Measurements from ENCODE around the gene MYO5C. TPM values are rescaled to one million over a fixed set of nuclear protein-coding genes. Genes with fewer than 3 reads are reported as not detected.

The MYO5C gene
- total and polyA plus RNA-seq, 10 of the 15 experiments (the other 5 are each of a cell fraction or from before 2014, with no cell fraction given): 0.29 to 1.3 (median 0.75) TPM

DNA sequence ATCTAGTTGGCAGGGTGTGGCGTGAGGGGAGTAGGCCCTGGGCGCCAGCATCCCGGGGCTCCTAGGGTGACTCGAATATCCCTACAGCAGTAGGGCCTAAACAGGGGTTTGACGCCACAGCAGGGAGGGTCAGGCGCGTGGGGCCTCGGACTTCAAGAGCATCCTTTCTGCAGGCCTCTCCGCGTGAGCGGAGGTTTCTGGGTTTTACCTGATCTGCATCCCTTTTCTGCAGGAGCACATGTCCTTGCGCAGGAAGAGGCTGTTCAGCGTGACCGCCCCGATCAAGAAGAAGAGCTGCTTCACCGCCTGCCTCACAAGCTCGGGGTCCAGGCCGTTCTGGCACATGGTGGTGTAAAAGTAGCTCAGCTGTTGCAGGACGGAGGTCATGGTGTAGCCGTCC is 90.9 kb downstream of the MYO5C start:
- BruUV-seq (replicated peaks): no TSS peak
- no peaks in the 10 kb centered on the region; a peak in 1 of 4 replicates for H3K36me3 ChIP-seq (ENCODE audit: control insufficient read depth in 2 of 2, insufficient read depth in 2 of 2, low read length in 1 of 2)
- POLR2A ChIA-PET: no interaction called here
- SMC1A ChIA-PET (ENCODE audit: uncharacterized antibody, unreplicated experiment): interaction anchor here (0.7 to 1.5 kb wide), 2 partner anchors 17 to 21 kb away, joined by 3 to 4 read pairs; no protein-coding TSS in a partner anchor
- 94% methylated on average over 20 of the region's 20 CpGs for WGBS (ENCODE audit: insufficient coverage, insufficient replicate concordance, low lambda C conversion rate, missing lambda C conversion rate)
- intact Hi-C loops (cut with micrococcal nuclease; ENCODE audit: unreplicated experiment) (loop anchor here (5.0 kb wide), 1 partner anchor 317 kb away; no protein-coding TSS in a partner anchor), in situ Hi-C loops (cut with MboI) (no loop called here)
- H3K4me2 ChIP-seq (ENCODE audit: control insufficient read depth, insufficient read depth): no peak overlapping the region
- H3K9me3 ChIP-seq (replicated peaks; ENCODE audit: control insufficient read depth, insufficient read depth, low read length): no peaks in the 10 kb centered on the region
- no peaks in the 10 kb centered on the region for H3K4me1 ChIP-seq (ENCODE audit: control insufficient read depth, insufficient read depth, low read length)
- TF ChIP-seq POLR2AphosphoS2 (IDR thresholded peaks at IDR 0.05; ENCODE audit: low read depth, low read length): no peak
- TF ChIP-seq NR2C1 (IDR thresholded peaks at IDR 0.05): no peak
- TF ChIP-seq, protein P1, sequence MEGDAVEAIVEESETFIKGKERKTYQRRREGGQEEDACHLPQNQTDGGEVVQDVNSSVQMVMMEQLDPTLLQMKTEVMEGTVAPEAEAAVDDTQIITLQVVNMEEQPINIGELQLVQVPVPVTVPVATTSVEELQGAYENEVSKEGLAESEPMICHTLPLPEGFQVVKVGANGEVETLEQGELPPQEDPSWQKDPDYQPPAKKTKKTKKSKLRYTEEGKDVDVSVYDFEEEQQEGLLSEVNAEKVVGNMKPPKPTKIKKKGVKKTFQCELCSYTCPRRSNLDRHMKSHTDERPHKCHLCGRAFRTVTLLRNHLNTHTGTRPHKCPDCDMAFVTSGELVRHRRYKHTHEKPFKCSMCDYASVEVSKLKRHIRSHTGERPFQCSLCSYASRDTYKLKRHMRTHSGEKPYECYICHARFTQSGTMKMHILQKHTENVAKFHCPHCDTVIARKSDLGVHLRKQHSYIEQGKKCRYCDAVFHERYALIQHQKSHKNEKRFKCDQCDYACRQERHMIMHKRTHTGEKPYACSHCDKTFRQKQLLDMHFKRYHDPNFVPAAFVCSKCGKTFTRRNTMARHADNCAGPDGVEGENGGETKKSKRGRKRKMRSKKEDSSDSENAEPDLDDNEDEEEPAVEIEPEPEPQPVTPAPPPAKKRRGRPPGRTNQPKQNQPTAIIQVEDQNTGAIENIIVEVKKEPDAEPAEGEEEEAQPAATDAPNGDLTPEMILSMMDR (IDR thresholded peaks at IDR 0.05 in 2 of 3, conservative IDR thresholded peaks at IDR 0.05 in 1 of 3; ENCODE audit: control insufficient read depth in 2 of 3, extremely low read depth in 1 of 3, insufficient read depth in 1 of 3, low read depth in 3 of 3, low read length in 3 of 3): no peak
- no peak for TF ChIP-seq BHLHE40 (IDR thresholded peaks at IDR 0.05; ENCODE audit: borderline replicate concordance in 1 of 2, low read depth in 2 of 2, low read length in 1 of 2)
- TF ChIP-seq RBBP5 (conservative IDR thresholded peaks at IDR 0.05): no peak
- TF ChIP-seq MEF2A (IDR thresholded peaks at IDR 0.05; ENCODE audit: insufficient read depth, low read depth, low read length): no peak
- TF ChIP-seq CHD4 (IDR thresholded peaks at IDR 0.05): no peak
- no peak for TF ChIP-seq NFYB (IDR thresholded peaks at IDR 0.05; ENCODE audit: insufficient read depth, low read depth, low read length)
- TF ChIP-seq ASH2L (IDR thresholded peaks at IDR 0.05; ENCODE audit: borderline replicate concordance, low read depth): no peak
- TF ChIP-seq, protein P2, sequence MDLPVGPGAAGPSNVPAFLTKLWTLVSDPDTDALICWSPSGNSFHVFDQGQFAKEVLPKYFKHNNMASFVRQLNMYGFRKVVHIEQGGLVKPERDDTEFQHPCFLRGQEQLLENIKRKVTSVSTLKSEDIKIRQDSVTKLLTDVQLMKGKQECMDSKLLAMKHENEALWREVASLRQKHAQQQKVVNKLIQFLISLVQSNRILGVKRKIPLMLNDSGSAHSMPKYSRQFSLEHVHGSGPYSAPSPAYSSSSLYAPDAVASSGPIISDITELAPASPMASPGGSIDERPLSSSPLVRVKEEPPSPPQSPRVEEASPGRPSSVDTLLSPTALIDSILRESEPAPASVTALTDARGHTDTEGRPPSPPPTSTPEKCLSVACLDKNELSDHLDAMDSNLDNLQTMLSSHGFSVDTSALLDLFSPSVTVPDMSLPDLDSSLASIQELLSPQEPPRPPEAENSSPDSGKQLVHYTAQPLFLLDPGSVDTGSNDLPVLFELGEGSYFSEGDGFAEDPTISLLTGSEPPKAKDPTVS (IDR thresholded peaks at IDR 0.05; ENCODE audit: low read depth, low read length): no peak
- no peak for TF ChIP-seq SIX5 (IDR thresholded peaks at IDR 0.05; ENCODE audit: low read depth, low read length, severe bottlenecking)
- TF ChIP-seq, protein P3, sequence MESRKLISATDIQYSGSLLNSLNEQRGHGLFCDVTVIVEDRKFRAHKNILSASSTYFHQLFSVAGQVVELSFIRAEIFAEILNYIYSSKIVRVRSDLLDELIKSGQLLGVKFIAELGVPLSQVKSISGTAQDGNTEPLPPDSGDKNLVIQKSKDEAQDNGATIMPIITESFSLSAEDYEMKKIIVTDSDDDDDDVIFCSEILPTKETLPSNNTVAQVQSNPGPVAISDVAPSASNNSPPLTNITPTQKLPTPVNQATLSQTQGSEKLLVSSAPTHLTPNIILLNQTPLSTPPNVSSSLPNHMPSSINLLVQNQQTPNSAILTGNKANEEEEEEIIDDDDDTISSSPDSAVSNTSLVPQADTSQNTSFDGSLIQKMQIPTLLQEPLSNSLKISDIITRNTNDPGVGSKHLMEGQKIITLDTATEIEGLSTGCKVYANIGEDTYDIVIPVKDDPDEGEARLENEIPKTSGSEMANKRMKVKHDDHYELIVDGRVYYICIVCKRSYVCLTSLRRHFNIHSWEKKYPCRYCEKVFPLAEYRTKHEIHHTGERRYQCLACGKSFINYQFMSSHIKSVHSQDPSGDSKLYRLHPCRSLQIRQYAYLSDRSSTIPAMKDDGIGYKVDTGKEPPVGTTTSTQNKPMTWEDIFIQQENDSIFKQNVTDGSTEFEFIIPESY (IDR thresholded peaks at IDR 0.05): no peak
- no peak for TF ChIP-seq DPF2 (IDR thresholded peaks at IDR 0.05)
- TF ChIP-seq CHD1 (IDR thresholded peaks at IDR 0.05; ENCODE audit: low read depth, low read length): no peak
- no peak for TF ChIP-seq YY1 (IDR thresholded peaks at IDR 0.05; ENCODE audit: low read depth, low read length)
- TF ChIP-seq, protein P4, sequence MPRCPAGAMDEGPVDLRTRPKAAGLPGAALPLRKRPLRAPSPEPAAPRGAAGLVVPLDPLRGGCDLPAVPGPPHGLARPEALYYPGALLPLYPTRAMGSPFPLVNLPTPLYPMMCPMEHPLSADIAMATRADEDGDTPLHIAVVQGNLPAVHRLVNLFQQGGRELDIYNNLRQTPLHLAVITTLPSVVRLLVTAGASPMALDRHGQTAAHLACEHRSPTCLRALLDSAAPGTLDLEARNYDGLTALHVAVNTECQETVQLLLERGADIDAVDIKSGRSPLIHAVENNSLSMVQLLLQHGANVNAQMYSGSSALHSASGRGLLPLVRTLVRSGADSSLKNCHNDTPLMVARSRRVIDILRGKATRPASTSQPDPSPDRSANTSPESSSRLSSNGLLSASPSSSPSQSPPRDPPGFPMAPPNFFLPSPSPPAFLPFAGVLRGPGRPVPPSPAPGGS (IDR thresholded peaks at IDR 0.05; ENCODE audit: borderline replicate concordance, insufficient read depth, low read depth, low read length, poor library complexity, severe bottlenecking): no peak
- RAD21 ChIA-PET (ENCODE audit: unreplicated experiment): no interaction called here
- FAIRE-seq: no peak
- no peak overlapping the region for H3K27ac ChIP-seq (ENCODE audit: control insufficient read depth, insufficient read depth)
- no peak overlapping the region for H3K4me3 ChIP-seq
- H4K20me1 ChIP-seq (ENCODE audit: control insufficient read depth, insufficient read depth): no peaks in the 10 kb centered on the region
- H3K9ac ChIP-seq (ENCODE audit: control insufficient read depth, insufficient read depth, low read length): no peak overlapping the region
- CTCF ChIA-PET: interaction anchor here (1.0 to 1.5 kb wide), 3 partner anchors 10 to 234 kb away, joined by 3 to 6 read pairs (median 3); no protein-coding TSS in a partner anchor
- no peak for ATAC-seq
- no peak overlapping the region for H2AFZ ChIP-seq (ENCODE audit: control insufficient read depth, low read depth, low read length)
- no peaks in the 10 kb centered on the region for H3K27me3 ChIP-seq (replicated peaks in 1 of 2; ENCODE audit: control insufficient read depth in 2 of 2, insufficient read depth in 2 of 2, low read length in 1 of 2)
- no peaks in the 10 kb centered on the region for H3K79me2 ChIP-seq (ENCODE audit: control insufficient read depth, insufficient read depth, low read length)
- no peak for DNase-seq (ENCODE audit: low read depth, low spot score)

Measured in GM12878 (cell line).